Measurements from ENCODE around the gene SARDH.
A peak's percentile ranks its signal among the peaks of the same experiment; 100 is the strongest.

Gene SARDH

GRCh38 chr9:133664173-133665050 lies 73.7 kb downstream of the SARDH start:
- no peak for DNase-seq

GRCh38 chr9:133661846-133662540 lies 76.2 kb downstream of the SARDH start:
- no peak for DNase-seq

- no peak for DNase-seq
Observed at GRCh38 chr9:133659516-133659915, 78.6 kb downstream of the SARDH start.

- DNase-seq: no peak
Observed at GRCh38 chr9:133658442-133659431, 79.4 kb downstream of the SARDH start.

GRCh38 chr9:133657120-133657661 lies 81.0 kb downstream of the SARDH start:
- DNase-seq: no peak

GRCh38 chr9:133656211-133657119 lies 81.7 kb downstream of the SARDH start:
- peak; percentile 45 for DNase-seq

GRCh38 chr9:133655701-133656100 lies 82.5 kb downstream of the SARDH start:
- no peak for DNase-seq

GRCh38 chr9:133654736-133655657 lies 83.2 kb downstream of the SARDH start:
- no peak for DNase-seq

- DNase-seq: no peak
Observed at GRCh38 chr9:133653638-133654037, 84.5 kb downstream of the SARDH start.

GRCh38 chr9:133650026-133650425 lies 88.1 kb downstream of the SARDH start:
- DNase-seq: no peak

GRCh38 chr9:133649194-133649593 lies 89.0 kb downstream of the SARDH start:
- DNase-seq: no peak

GRCh38 chr9:133647765-133648469 lies 90.2 kb downstream of the SARDH start:
- DNase-seq: no peak

GRCh38 chr9:133647148-133647547 lies 91.0 kb downstream of the SARDH start:
- DNase-seq: no peak

GRCh38 chr9:133645021-133645765 lies 93.0 kb downstream of the SARDH start:
- DNase-seq: no peak

- no peak for DNase-seq
Observed at GRCh38 chr9:133643978-133644760, 94.0 kb downstream of the SARDH start.

- no peak for DNase-seq
Observed at GRCh38 chr9:133643362-133643755, 94.8 kb downstream of the SARDH start.

- no peak for DNase-seq
Observed at GRCh38 chr9:133642708-133643361, 95.3 kb downstream of the SARDH start.

All from activated CD4-positive, alpha-beta T cell treated with anti-CD3 and anti-CD28 coated beads for 1 hour (primary cell).